MV-4-11 (cell line): ENCODE measurements around the gene RASD1.

Experiments used
- DNase-seq: peaks from one replicate; lab custom pipeline; 2025; lab: John Stamatoyannopoulos, UW

Gene RASD1

GRCh38 chr17:17496189-17497064 lies at the start of gene RASD1:
Gene RASD1, minus strand, starts transcription at chr17:17496395. Its CDS starts 214 bp downstream, at chr17:17496181.
- peak; percentile 72 for DNase-seq

GRCh38 chr17:17545984-17546383 lies 49.8 kb upstream of the RASD1 start:
- DNase-seq = no peak

- DNase-seq = no peak
Observed at GRCh38 chr17:17545031-17545820, 49.0 kb upstream of the RASD1 start.

GRCh38 chr17:17542906-17543635 lies 46.9 kb upstream of the RASD1 start:
- DNase-seq = no peak

- DNase-seq = no peak
Observed at GRCh38 chr17:17541640-17542001, 45.4 kb upstream of the RASD1 start.

GRCh38 chr17:17540935-17541639 lies 44.9 kb upstream of the RASD1 start:
- no peak for DNase-seq

- DNase-seq = no peak
Observed at GRCh38 chr17:17540278-17540906, 44.2 kb upstream of the RASD1 start.

- no peak for DNase-seq
Observed at GRCh38 chr17:17539591-17539990, 43.4 kb upstream of the RASD1 start.

GRCh38 chr17:17538417-17539391 lies 42.5 kb upstream of the RASD1 start:
- no peak for DNase-seq

GRCh38 chr17:17537311-17538099 lies 41.3 kb upstream of the RASD1 start:
- no peak for DNase-seq

GRCh38 chr17:17536702-17537101 lies 40.5 kb upstream of the RASD1 start:
- no peak for DNase-seq

GRCh38 chr17:17535957-17536356 lies 39.8 kb upstream of the RASD1 start:
- DNase-seq = no peak

- no peak for DNase-seq
Observed at GRCh38 chr17:17533901-17534441, 37.8 kb upstream of the RASD1 start.

GRCh38 chr17:17532991-17533390 lies 36.8 kb upstream of the RASD1 start:
- DNase-seq = peak; percentile 38

GRCh38 chr17:17531156-17531555 lies 35.0 kb upstream of the RASD1 start:
- DNase-seq = no peak

- no peak for DNase-seq
Observed at GRCh38 chr17:17528696-17529652, 32.8 kb upstream of the RASD1 start.

GRCh38 chr17:17527956-17528500 lies 31.8 kb upstream of the RASD1 start:
- no peak for DNase-seq

- no peak for DNase-seq
Observed at GRCh38 chr17:17527534-17527933, 31.3 kb upstream of the RASD1 start.
